Neural cell (in vitro differentiated cells): ENCODE data around the gene EPN1.
A peak's percentile ranks its signal among the peaks of the same experiment; 100 is the strongest.

Experiments
- CTCF ChIP-seq: fragments of 450-650 bp; IDR thresholded peaks from 2 replicates; pipeline ENCODE4 v1.5.1; 2014; ENCODE audit warnings: antibody characterized with exemption, mild to moderate bottlenecking, moderate library complexity; ENCODE audit not compliant: poor library complexity, severe bottlenecking
- EZH2 ChIP-seq: fragments of 200-600, 300-800 bp; shearing (Covaris generic), sonication (generic); IDR thresholded peaks from 2 replicates; pipeline ENCODE4 v1.6.1; 2014; ENCODE audit warnings: antibody characterized with exemption, low read length, borderline replicate concordance, mild to moderate bottlenecking; ENCODE audit not compliant: insufficient read depth, poor library complexity, severe bottlenecking
- MXI1 ChIP-seq: fragments of 450-650 bp; conservative IDR thresholded peaks from 2 replicates; pipeline ENCODE4 v1.6.1; 2014; ENCODE audit warnings: antibody characterized with exemption, mild to moderate bottlenecking; ENCODE audit not compliant: poor library complexity, severe bottlenecking
- POLR2AphosphoS5 ChIP-seq: IDR thresholded peaks from 2 replicates; pipeline ENCODE4 v1.6.1; 2012
- RAD21 ChIP-seq: fragments of 450-650 bp; conservative IDR thresholded peaks from 2 replicates; pipeline ENCODE4 v1.6.1; 2014; ENCODE audit warnings: antibody characterized with exemption, mild to moderate bottlenecking, moderate library complexity
- SMC3 ChIP-seq: fragments of 450-650 bp; conservative IDR thresholded peaks from 2 replicates; pipeline ENCODE4 v1.6.1; 2014; ENCODE audit warnings: antibody characterized with exemption, mild to moderate bottlenecking, moderate library complexity; ENCODE audit not compliant: poor library complexity

- no peak for TF ChIP-seq CTCF
- TF ChIP-seq RAD21, result no peak
- TF ChIP-seq EZH2, result no peak
- TF ChIP-seq POLR2AphosphoS5, result no peak
- no peak for TF ChIP-seq SMC3
- TF ChIP-seq MXI1, result peak; percentile 95
Observed at GRCh38 chr19:55655648-55656040, 19.4 kb upstream of the EPN1 start.
